DOHH2 (cell line): ENCODE results near the gene FBXW5.

ENCODE experiments used
- H3F3A ChIP-seq: fragments of 200-600 bp; sonication (generic), shearing (Covaris generic); 2 replicates; pipeline ENCODE4 v1.6.0; 2016; ENCODE audit warnings: antibody characterized with exemption, mild to moderate bottlenecking; ENCODE audit not compliant: control insufficient read depth, insufficient read depth
- H3K27ac ChIP-seq: fragments of 200-600 bp; sonication (generic); 2 replicates; pipeline ENCODE4 v1.5.1; 2014; ENCODE audit warnings: low read depth, mild to moderate bottlenecking, low read length, moderate library complexity
- H3K27me3 ChIP-seq: fragments of 200-600 bp; sonication (generic); 2 replicates; pipeline ENCODE4 v1.6.1; 2014; ENCODE audit warnings: mild to moderate bottlenecking, low read length, mixed read lengths; ENCODE audit not compliant: control insufficient read depth
- H3K36me3 ChIP-seq: fragments of 200-600 bp; sonication (generic); 2 replicates; pipeline ENCODE4 v1.6.1; 2014; ENCODE audit warnings: mild to moderate bottlenecking, low read length, moderate library complexity, mixed read lengths; ENCODE audit not compliant: control insufficient read depth
- H3K4me1 ChIP-seq: fragments of 200-600 bp; sonication (generic); 2 replicates; pipeline ENCODE4 v1.6.1; 2014; ENCODE audit warnings: mild to moderate bottlenecking, low read length, mixed read lengths; ENCODE audit not compliant: control insufficient read depth
- H3K4me2 ChIP-seq: fragments of 200-600 bp; sonication (generic); 2 replicates; pipeline ENCODE4 v1.6.0; 2014; ENCODE audit warnings: mild to moderate bottlenecking, low read length, moderate library complexity
- H3K4me3 ChIP-seq: fragments of 200-600 bp; sonication (generic); 2 replicates; pipeline ENCODE4 v1.5.1; 2014; ENCODE audit warnings: mild to moderate bottlenecking, low read length, mixed read lengths
- H3K79me2 ChIP-seq: fragments of 200-600 bp; sonication (generic); 2 replicates; pipeline ENCODE4 v1.6.1; 2014; ENCODE audit warnings: mild to moderate bottlenecking, low read length, mixed read lengths; ENCODE audit not compliant: control insufficient read depth
- H3K9me2 ChIP-seq: fragments of 200-600 bp; sonication (generic); replicated peaks from 2 replicates; pipeline ENCODE4 v1.6.1; 2014; ENCODE audit warnings: mild to moderate bottlenecking, low read length, mixed read lengths; ENCODE audit not compliant: control insufficient read depth
- H3K9me3 ChIP-seq: fragments of 200-600 bp; sonication (generic); 2 replicates; pipeline ENCODE4 v1.6.1; 2014; ENCODE audit warnings: antibody characterized with exemption, low read length, mixed read lengths; ENCODE audit not compliant: control insufficient read depth, insufficient read depth
- H4K20me1 ChIP-seq: fragments of 200-600 bp; sonication (generic); 2 replicates; pipeline ENCODE4 v1.6.0; 2014; ENCODE audit warnings: low read depth, mild to moderate bottlenecking, antibody characterized with exemption, low read length, moderate library complexity; ENCODE audit not compliant: control insufficient read depth, insufficient read depth
- EZH2phosphoT487 ChIP-seq: fragments of 200-600 bp; sonication (generic); IDR thresholded peaks from 2 replicates; pipeline ENCODE4 v1.6.1; 2017; ENCODE audit warnings: borderline replicate concordance, mild to moderate bottlenecking, antibody characterized with exemption, low read length, moderate library complexity, mixed read lengths
- TF ChIP-seq, protein P1 (sequence below): fragments of 200-600 bp; sonication (generic); IDR thresholded peaks from one replicate; pipeline ENCODE4 v1.5.1; 2014; ENCODE audit warnings: antibody characterized with exemption, mild to moderate bottlenecking, low read depth, low read length; ENCODE audit not compliant: poor library complexity, severe bottlenecking

Gene FBXW5

DNA sequence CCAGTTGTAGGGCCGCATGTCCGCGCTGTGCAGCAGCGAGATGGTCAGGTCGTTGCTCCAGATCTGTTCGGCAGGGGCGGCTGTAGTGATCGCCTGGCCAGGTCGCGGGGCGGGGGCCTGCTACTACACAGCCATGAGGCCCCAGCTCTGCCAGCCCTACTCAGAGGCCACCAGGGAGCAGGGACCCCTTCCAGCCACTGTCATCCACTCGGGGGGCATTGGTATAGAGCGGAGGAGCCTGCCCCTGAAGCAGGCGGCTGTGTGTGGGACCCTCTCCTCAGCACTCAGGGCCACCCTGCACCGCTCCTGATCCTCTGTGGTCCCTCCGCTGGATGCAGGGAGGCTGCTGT, 1.7 kb downstream of the FBXW5 start:
- H3F3A ChIP-seq, result 0 out of 2 replicates have a peak, but pooled peaks cover 3% of the 10 kb centered on the region
- H3K79me2 ChIP-seq, result peaks cover 26% of the 10 kb centered on the region
- peak overlapping the region; percentile 77 for H3K4me2 ChIP-seq
- H3K9me2 ChIP-seq, result no peaks in the 10 kb centered on the region
- H3K36me3 ChIP-seq, result peaks cover 35% of the 10 kb centered on the region
- H3K4me1 ChIP-seq, result peaks cover 9% of the 10 kb centered on the region
- H4K20me1 ChIP-seq, result 0 out of 2 replicates have a peak, but pooled peaks cover 3% of the 10 kb centered on the region
- peak overlapping the region; percentile 84; the same call in 1 of the 2 replicates for H3K4me3 ChIP-seq
- no peak overlapping the region for H3K27ac ChIP-seq
- H3K9me3 ChIP-seq, result no peaks in the 10 kb centered on the region
- TF ChIP-seq, protein P1, sequence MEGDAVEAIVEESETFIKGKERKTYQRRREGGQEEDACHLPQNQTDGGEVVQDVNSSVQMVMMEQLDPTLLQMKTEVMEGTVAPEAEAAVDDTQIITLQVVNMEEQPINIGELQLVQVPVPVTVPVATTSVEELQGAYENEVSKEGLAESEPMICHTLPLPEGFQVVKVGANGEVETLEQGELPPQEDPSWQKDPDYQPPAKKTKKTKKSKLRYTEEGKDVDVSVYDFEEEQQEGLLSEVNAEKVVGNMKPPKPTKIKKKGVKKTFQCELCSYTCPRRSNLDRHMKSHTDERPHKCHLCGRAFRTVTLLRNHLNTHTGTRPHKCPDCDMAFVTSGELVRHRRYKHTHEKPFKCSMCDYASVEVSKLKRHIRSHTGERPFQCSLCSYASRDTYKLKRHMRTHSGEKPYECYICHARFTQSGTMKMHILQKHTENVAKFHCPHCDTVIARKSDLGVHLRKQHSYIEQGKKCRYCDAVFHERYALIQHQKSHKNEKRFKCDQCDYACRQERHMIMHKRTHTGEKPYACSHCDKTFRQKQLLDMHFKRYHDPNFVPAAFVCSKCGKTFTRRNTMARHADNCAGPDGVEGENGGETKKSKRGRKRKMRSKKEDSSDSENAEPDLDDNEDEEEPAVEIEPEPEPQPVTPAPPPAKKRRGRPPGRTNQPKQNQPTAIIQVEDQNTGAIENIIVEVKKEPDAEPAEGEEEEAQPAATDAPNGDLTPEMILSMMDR, result no peak
- TF ChIP-seq EZH2phosphoT487, result no peak
- H3K27me3 ChIP-seq, result no peaks in the 10 kb centered on the region

DNA sequence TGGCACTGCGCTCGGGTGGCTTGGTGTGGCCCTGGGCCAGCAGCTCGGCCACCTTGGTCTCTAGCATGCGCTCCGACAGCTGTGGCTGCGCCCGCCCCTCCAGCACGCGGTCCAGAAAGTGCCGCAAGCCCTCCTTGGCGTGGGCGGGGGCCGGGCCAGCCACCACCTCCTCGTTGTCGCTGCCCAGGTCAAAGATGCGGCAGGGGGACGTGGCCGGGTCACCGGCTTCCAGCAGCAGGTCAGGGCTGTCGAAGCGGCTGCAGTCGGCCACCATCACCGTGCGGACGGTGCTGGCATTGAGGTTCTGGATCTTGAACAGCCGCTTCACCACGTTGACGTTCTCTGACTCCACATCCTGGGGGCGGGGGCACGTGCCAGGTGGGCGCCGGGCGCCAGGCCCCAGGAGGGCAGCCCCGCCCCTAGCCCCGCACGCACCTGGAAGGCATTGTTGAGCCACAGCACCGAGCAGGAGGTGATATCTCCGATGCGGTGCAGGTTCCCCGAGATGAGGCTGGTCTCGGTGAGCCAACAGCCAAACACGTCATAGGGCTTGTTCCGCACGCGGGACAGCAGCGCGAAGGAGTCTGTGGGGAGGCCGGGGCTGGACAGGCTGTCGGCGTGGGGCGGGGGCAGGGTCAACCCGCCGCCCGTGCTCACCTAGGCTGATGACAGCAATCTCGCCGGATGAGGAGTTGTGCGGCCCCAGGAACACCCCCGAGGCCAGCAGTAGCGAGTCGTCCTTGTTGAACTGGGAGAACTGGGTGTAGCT, 2.2 kb downstream of the FBXW5 start:
- peaks cover 40% of the 10 kb centered on the region for H3K36me3 ChIP-seq
- H3K9me3 ChIP-seq, result no peaks in the 10 kb centered on the region
- peaks cover 9% of the 10 kb centered on the region for H3K4me1 ChIP-seq
- H3K4me2 ChIP-seq, result no peak overlapping the region; the same call in 1 of the 2 replicates
- H3K79me2 ChIP-seq, result peaks cover 29% of the 10 kb centered on the region
- 0 out of 2 replicates have a peak, but pooled peaks cover 3% of the 10 kb centered on the region for H3F3A ChIP-seq
- no peaks in the 10 kb centered on the region for H3K27me3 ChIP-seq
- no peaks in the 10 kb centered on the region for H3K9me2 ChIP-seq
- 0 out of 2 replicates have a peak, but pooled peaks cover 3% of the 10 kb centered on the region for H4K20me1 ChIP-seq
- no peak for TF ChIP-seq EZH2phosphoT487
- TF ChIP-seq, protein P1, result no peak
- H3K27ac ChIP-seq, result no peak overlapping the region
- H3K4me3 ChIP-seq, result no peak overlapping the region

DNA sequence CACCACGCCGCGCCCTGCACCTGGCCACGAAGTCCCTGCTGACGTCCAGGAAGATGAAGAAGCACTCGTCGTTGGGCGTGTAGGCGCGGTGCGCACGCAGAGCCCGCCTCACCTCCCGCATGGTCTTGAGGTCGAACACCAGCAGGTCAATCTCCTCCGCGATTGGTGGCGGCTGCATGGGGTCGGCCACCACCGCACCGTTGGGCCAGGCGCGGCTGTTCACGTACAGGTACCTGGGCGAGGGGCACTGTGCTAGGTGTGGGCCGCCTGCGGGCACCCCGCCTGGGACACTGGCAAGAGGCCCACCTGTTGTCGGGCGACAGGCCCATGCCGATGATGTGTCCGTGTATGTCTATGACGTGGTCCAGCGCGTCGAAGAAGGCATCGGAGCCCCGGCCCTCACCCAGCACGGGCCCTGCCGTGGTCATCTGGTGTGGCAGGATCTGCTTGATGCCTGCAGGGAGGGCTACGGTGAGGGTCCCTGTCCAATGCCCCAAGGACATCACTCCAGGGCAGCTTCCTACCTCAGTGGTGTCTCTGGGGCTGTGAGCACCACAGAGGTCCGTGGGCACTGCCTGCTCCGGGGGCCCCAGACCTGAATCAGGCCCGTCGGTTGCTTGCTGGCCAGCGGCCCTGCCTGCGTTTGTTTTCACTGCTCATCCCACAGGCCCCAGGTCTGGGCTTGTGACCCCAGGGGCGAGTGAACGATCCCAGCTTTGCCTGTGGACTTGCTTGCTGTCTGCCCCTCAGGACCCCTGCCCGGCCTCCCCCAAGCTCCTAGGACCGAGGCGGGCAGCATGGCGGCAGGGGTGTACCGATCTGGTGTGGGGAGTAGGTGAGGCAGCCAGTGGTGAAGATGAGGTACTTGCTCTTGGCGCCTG, 3.1 kb downstream of the FBXW5 start:
- H3K79me2 ChIP-seq, result peaks cover 31% of the 10 kb centered on the region
- H4K20me1 ChIP-seq, result 0 out of 2 replicates have a peak, but pooled peaks cover 3% of the 10 kb centered on the region
- no peak overlapping the region for H3K4me2 ChIP-seq
- no peak overlapping the region for H3K4me3 ChIP-seq
- no peaks in the 10 kb centered on the region for H3K9me2 ChIP-seq
- no peak for TF ChIP-seq EZH2phosphoT487
- TF ChIP-seq, protein P1, result no peak
- peaks cover 8% of the 10 kb centered on the region; the same call in 1 of the 2 replicates for H3F3A ChIP-seq
- no peaks in the 10 kb centered on the region for H3K9me3 ChIP-seq
- no peak overlapping the region for H3K27ac ChIP-seq
- H3K27me3 ChIP-seq, result no peaks in the 10 kb centered on the region
- H3K4me1 ChIP-seq, result peaks cover 9% of the 10 kb centered on the region
- peaks cover 42% of the 10 kb centered on the region for H3K36me3 ChIP-seq
